Neural cell (in vitro differentiated cells): ENCODE data around the gene EXOC2. TPM values are rescaled to one million over a fixed set of nuclear protein-coding genes. Genes with fewer than 3 reads are reported as not detected.

Experiments used
- H2AFZ ChIP-seq: fragments of 200-600, 300-800 bp; sonication (generic), shearing (Covaris generic); 2 replicates; pipeline ENCODE4 v1.6.0; 2014; ENCODE audit warnings: low read depth, mild to moderate bottlenecking, antibody characterized with exemption, low read length, moderate library complexity
- H3F3A ChIP-seq: fragments of 200-600 bp; shearing (Covaris generic); 2 replicates; pipeline ENCODE4 v1.6.1; 2016; ENCODE audit warnings: mild to moderate bottlenecking, moderate library complexity, mixed read lengths, antibody characterized with exemption, low read length; ENCODE audit not compliant: insufficient read depth, poor library complexity, severe bottlenecking
- H3K27ac ChIP-seq: fragments of 200-600, 300-800 bp; sonication (generic), shearing (Covaris generic); 2 replicates; pipeline ENCODE4 v1.5.1; 2014; ENCODE audit warnings: mild to moderate bottlenecking, low read length, moderate library complexity
- H3K27me3 ChIP-seq: fragments of 300-800, 200-600 bp; sonication (generic), shearing (Covaris generic); 2 replicates; pipeline ENCODE4 v1.6.0; 2014; ENCODE audit warnings: mild to moderate bottlenecking, low read depth, low read length, moderate library complexity; ENCODE audit not compliant: insufficient read depth
- H3K36me3 ChIP-seq: fragments of 300-800, 200-600 bp; sonication (generic), shearing (Covaris generic); 2 replicates; pipeline ENCODE4 v1.5.1; 2014; ENCODE audit warnings: mild to moderate bottlenecking, antibody characterized with exemption, low read length, moderate library complexity; ENCODE audit not compliant: insufficient read depth
- H3K4me2 ChIP-seq: fragments of 300-800, 200-600 bp; sonication (generic), shearing (Covaris generic); 2 replicates; pipeline ENCODE4 v1.6.0; 2014; ENCODE audit warnings: mild to moderate bottlenecking, low read length
- H3K4me3 ChIP-seq: fragments of 300-800, 200-600 bp; sonication (generic), shearing (Covaris generic); 2 replicates; pipeline ENCODE4 v1.5.1; 2014; ENCODE audit warnings: mild to moderate bottlenecking, low read length, moderate library complexity
- H3K79me2 ChIP-seq: fragments of 200-600 bp; shearing (Covaris generic); replicated peaks from 2 replicates; pipeline ENCODE4 v1.6.0; 2014; ENCODE audit warnings: mild to moderate bottlenecking, low read length, moderate library complexity; ENCODE audit not compliant: insufficient read depth
- H3K9ac ChIP-seq: fragments of 300-800, 200-600 bp; sonication (generic), shearing (Covaris generic); 2 replicates; pipeline ENCODE4 v1.6.1; 2016; ENCODE audit warnings: mild to moderate bottlenecking, low read length, mixed read lengths
- H3K9me2 ChIP-seq: fragments of 200-600 bp; shearing (Covaris generic); 2 replicates; pipeline ENCODE4 v1.6.1; 2016; ENCODE audit warnings: mild to moderate bottlenecking, low read length, mixed read lengths; ENCODE audit not compliant: insufficient read depth
- H3K9me3 ChIP-seq: fragments of 200-600, 300-800 bp; sonication (generic), shearing (Covaris generic); 2 replicates; pipeline ENCODE4 v1.6.1; 2016; ENCODE audit warnings: mild to moderate bottlenecking, mixed run types, low read length, moderate library complexity, mixed read lengths
- H4K20me1 ChIP-seq: fragments of 200-600 bp; shearing (Covaris generic); 2 replicates; pipeline ENCODE4 v1.6.1; 2016; ENCODE audit warnings: mild to moderate bottlenecking, mixed run types; ENCODE audit not compliant: insufficient read depth
- CTCF ChIP-seq: fragments of 450-650 bp; IDR thresholded peaks from 2 replicates; pipeline ENCODE4 v1.5.1; 2014; ENCODE audit warnings: antibody characterized with exemption, mild to moderate bottlenecking, moderate library complexity; ENCODE audit not compliant: poor library complexity, severe bottlenecking
- EP300 ChIP-seq: fragments of 450-650 bp; conservative IDR thresholded peaks from 2 replicates; pipeline ENCODE4 v1.6.1; 2014; ENCODE audit warnings: antibody characterized with exemption, mild to moderate bottlenecking, moderate library complexity; ENCODE audit not compliant: poor library complexity, severe bottlenecking
- EZH2 ChIP-seq: fragments of 200-600, 300-800 bp; shearing (Covaris generic), sonication (generic); IDR thresholded peaks from 2 replicates; pipeline ENCODE4 v1.6.1; 2014; ENCODE audit warnings: antibody characterized with exemption, low read length, borderline replicate concordance, mild to moderate bottlenecking; ENCODE audit not compliant: insufficient read depth, poor library complexity, severe bottlenecking
- MXI1 ChIP-seq: fragments of 450-650 bp; conservative IDR thresholded peaks from 2 replicates; pipeline ENCODE4 v1.6.1; 2014; ENCODE audit warnings: antibody characterized with exemption, mild to moderate bottlenecking; ENCODE audit not compliant: poor library complexity, severe bottlenecking
- POLR2AphosphoS5 ChIP-seq: IDR thresholded peaks from 2 replicates; pipeline ENCODE4 v1.6.1; 2012
- RAD21 ChIP-seq: fragments of 450-650 bp; conservative IDR thresholded peaks from 2 replicates; pipeline ENCODE4 v1.6.1; 2014; ENCODE audit warnings: antibody characterized with exemption, mild to moderate bottlenecking, moderate library complexity
- REST ChIP-seq: IDR thresholded peaks from 2 replicates; pipeline ENCODE4 v1.6.1; 2012; ENCODE audit warnings: borderline replicate concordance
- SMC3 ChIP-seq: fragments of 450-650 bp; conservative IDR thresholded peaks from 2 replicates; pipeline ENCODE4 v1.6.1; 2014; ENCODE audit warnings: antibody characterized with exemption, mild to moderate bottlenecking, moderate library complexity; ENCODE audit not compliant: poor library complexity
- TAF1 ChIP-seq: IDR thresholded peaks from 2 replicates; pipeline ENCODE4 v1.6.1; 2012; ENCODE audit warnings: low read depth
- polyA plus RNA-seq: library from polyadenylated mRNA; depleted of rRNA; stranded (reverse); fragments of >200 nt; gene quantifications from 2 replicates; pipeline ENCODE4 v1.2.3, GENCODE V29; 2014

The EXOC2 gene
- polyA plus RNA-seq, 1 donor from 2014 or later = 38.6 TPM

DNA sequence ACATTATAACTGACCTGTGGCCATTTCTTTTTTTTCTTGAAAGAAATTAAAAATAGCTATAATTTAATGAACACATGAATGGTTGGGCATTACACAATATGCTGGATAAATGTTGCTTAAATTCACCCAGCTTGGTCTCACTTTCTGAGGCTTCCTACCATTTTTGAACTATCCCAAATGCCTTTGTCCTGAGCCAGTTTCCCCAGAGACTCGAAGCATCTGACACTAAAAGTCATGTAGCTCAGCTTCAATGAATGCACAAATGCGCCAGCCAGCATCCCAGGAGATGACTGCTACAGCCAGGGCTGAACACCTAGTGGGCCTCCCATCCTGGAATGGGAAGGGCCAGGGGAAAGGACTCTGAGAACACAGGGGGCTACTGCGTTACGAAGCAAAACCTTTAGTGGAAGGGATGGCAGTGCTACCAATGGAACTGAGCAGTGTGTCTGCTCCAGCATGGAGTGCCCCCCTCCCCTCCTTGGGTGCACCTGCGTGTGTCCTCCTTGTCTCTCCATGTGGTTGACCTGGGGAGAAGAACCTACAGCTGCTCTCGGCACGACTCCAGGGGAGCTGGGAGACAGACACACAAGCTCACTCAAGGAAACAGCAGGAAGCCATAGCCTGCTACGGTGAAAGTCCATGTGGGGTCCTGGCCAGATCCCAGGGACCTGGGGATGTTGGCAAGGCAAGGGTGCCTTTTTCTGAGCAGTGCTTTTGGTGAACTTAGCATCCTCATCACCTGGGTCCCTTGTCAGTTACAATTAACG, 240.5 kb downstream of the EXOC2 start:
- Histone ChIP-seq H3K27me3 (no peaks in the 10 kb centered on the region), H3K9me3 (no peaks in the 10 kb centered on the region), H3K27ac (no peak overlapping the region), H2AFZ (no peak overlapping the region), H3K79me2 (no peaks in the 10 kb centered on the region), H3K4me3 (no peak overlapping the region), H3K4me2 (no peak overlapping the region), H3K9me2 (no peaks in the 10 kb centered on the region), H3K9ac (no peak overlapping the region), H4K20me1 (no peaks in the 10 kb centered on the region), H3F3A (no peaks in the 10 kb centered on the region), H3K36me3 (no peaks in the 10 kb centered on the region)
- TF ChIP-seq EZH2 (no peak), TAF1 (no peak), REST (no peak), POLR2AphosphoS5 (no peak), SMC3 (no peak), RAD21 (no peak), MXI1 (no peak), CTCF (no peak), EP300 (no peak)

GRCh38 chr6:451847-452246, 241.1 kb downstream of the EXOC2 start:
- no peaks in the 10 kb centered on the region for H3K9me3 ChIP-seq
- TF ChIP-seq EP300 (no peak), RAD21 (no peak), EZH2 (no peak), CTCF (no peak), REST (no peak), SMC3 (no peak), TAF1 (no peak), MXI1 (no peak), POLR2AphosphoS5 (no peak)

More at GRCh38 chr6:451847-452246, 241.1 kb downstream of the EXOC2 start:
- Histone ChIP-seq H3K9ac (no peak overlapping the region), H3K27me3 (no peaks in the 10 kb centered on the region), H3K27ac (no peak overlapping the region), H3K4me2 (no peak overlapping the region), H2AFZ (no peak overlapping the region), H3K4me3 (no peak overlapping the region), H3K36me3 (no peaks in the 10 kb centered on the region), H3F3A (no peaks in the 10 kb centered on the region), H3K9me2 (no peaks in the 10 kb centered on the region), H4K20me1 (no peaks in the 10 kb centered on the region), H3K79me2 (no peaks in the 10 kb centered on the region)
